ENCODE results near the gene NPAS3. TPM values are rescaled to one million over a fixed set of nuclear protein-coding genes. Genes with fewer than 3 reads are reported as not detected.

Gene NPAS3
- total RNA-seq, 1 donor from 2014 or later, result not detected

GRCh38 chr14:33736979-33737378, 798.3 kb downstream of the NPAS3 start:
- Histone ChIP-seq H4K20me1 (ENCODE audit: low read depth) (no peaks in the 10 kb centered on the region), H3F3A (ENCODE audit: low read depth) (peaks cover 6% of the 10 kb centered on the region), H3K27me3 (no peaks in the 10 kb centered on the region), H3K9me3 (ENCODE audit: low read depth) (no peaks in the 10 kb centered on the region), H3K4me1 (peaks cover 8% of the 10 kb centered on the region), H2AFZ (replicated peaks) (no peak overlapping the region), H3K4me3 (no peak overlapping the region), H3K36me3 (no peaks in the 10 kb centered on the region), H3K79me2 (ENCODE audit: low read depth) (no peaks in the 10 kb centered on the region), H3K27ac (no peak overlapping the region), H3K9ac (no peak overlapping the region), H3K4me2 (no peak overlapping the region)
- Mint-ChIP-seq H3K4me1 (peaks cover 8% of the 10 kb centered on the region), H3K36me3 (peaks cover 9% of the 10 kb centered on the region), H3K27ac (no peak overlapping the region), H3K27me3 (ENCODE audit: insufficient read depth, low read depth) (no peaks in the 10 kb centered on the region), H3K9me3 (no peaks in the 10 kb centered on the region), H3K4me3 (no peak overlapping the region)
- TF ChIP-seq EZH2phosphoT487 (IDR thresholded peaks at IDR 0.05) (no peak), EZH2 (IDR thresholded peaks at IDR 0.05) (no peak), CTCF (IDR thresholded peaks at IDR 0.05) (no peak)
- DNase-seq (ENCODE audit: low spot score), result no peak

DNA sequence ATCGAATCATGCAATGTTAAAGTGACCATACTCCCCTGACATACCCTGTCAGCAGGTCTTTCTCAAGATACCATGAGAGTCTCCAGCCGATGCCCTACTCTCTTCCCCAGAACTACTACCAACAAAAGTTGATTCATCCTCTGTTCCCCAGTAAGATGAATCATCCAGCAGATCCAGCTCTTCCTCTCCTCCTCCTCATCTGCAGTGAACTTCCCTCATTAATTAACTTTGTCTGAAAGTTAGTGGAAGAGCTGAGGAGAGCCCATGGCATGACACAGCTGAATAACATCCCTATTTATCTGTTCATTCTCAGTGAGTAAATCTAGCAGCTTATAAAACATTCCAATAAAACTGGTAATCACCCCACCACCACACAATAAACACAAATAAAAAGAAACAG, 798.8 kb downstream of the NPAS3 start:
- no peak overlapping the region for H2AFZ ChIP-seq (replicated peaks)
- Mint-ChIP-seq H3K27me3 (ENCODE audit: insufficient read depth, low read depth) (no peaks in the 10 kb centered on the region), H3K9me3 (peaks cover under 1% of the 10 kb centered on the region), H3K36me3 (peaks cover 11% of the 10 kb centered on the region), H3K4me1 (peaks cover 8% of the 10 kb centered on the region), H3K4me3 (no peak overlapping the region), H3K27ac (no peak overlapping the region)
- H3K27me3 ChIP-seq, result no peaks in the 10 kb centered on the region
- H3K36me3 ChIP-seq, result no peaks in the 10 kb centered on the region
- H3F3A ChIP-seq (ENCODE audit: low read depth), result peaks cover 6% of the 10 kb centered on the region
- no peaks in the 10 kb centered on the region for H3K79me2 ChIP-seq (ENCODE audit: low read depth)
- H4K20me1 ChIP-seq (ENCODE audit: low read depth), result no peaks in the 10 kb centered on the region
- H3K9ac ChIP-seq, result no peak overlapping the region
- TF ChIP-seq CTCF (IDR thresholded peaks at IDR 0.05) (no peak), EZH2phosphoT487 (IDR thresholded peaks at IDR 0.05) (no peak), EZH2 (IDR thresholded peaks at IDR 0.05) (no peak)
- H3K9me3 ChIP-seq (ENCODE audit: low read depth), result no peaks in the 10 kb centered on the region
- no peak for DNase-seq (ENCODE audit: low spot score)
- peaks cover 8% of the 10 kb centered on the region for H3K4me1 ChIP-seq
- H3K27ac ChIP-seq, result no peak overlapping the region
- H3K4me2 ChIP-seq, result no peak overlapping the region
- H3K4me3 ChIP-seq, result no peak overlapping the region

- no peaks in the 10 kb centered on the region for H3K27me3 ChIP-seq
- no peak overlapping the region for H2AFZ ChIP-seq (replicated peaks)
- no peak overlapping the region for H3K27ac ChIP-seq
- Mint-ChIP-seq H3K9me3 (peaks cover 6% of the 10 kb centered on the region), H3K27me3 (ENCODE audit: insufficient read depth, low read depth) (no peaks in the 10 kb centered on the region), H3K27ac (no peak overlapping the region), H3K36me3 (peaks cover 15% of the 10 kb centered on the region), H3K4me3 (no peak overlapping the region), H3K4me1 (peaks cover 8% of the 10 kb centered on the region)
- H3K4me3 ChIP-seq, result no peak overlapping the region
- no peak overlapping the region for H3K4me2 ChIP-seq
- TF ChIP-seq CTCF (IDR thresholded peaks at IDR 0.05), result no peak
- TF ChIP-seq EZH2 (IDR thresholded peaks at IDR 0.05), result no peak
- no peak for TF ChIP-seq EZH2phosphoT487 (IDR thresholded peaks at IDR 0.05)
- no peaks in the 10 kb centered on the region for H3K79me2 ChIP-seq (ENCODE audit: low read depth)
- H3K4me1 ChIP-seq, result peaks cover 8% of the 10 kb centered on the region
- H3K9me3 ChIP-seq (ENCODE audit: low read depth), result peaks cover under 1% of the 10 kb centered on the region
- peaks cover 6% of the 10 kb centered on the region for H3F3A ChIP-seq (ENCODE audit: low read depth)
- no peak overlapping the region for H3K9ac ChIP-seq
- H4K20me1 ChIP-seq (ENCODE audit: low read depth), result no peaks in the 10 kb centered on the region
- H3K36me3 ChIP-seq, result no peaks in the 10 kb centered on the region
- DNase-seq (ENCODE audit: low spot score), result peak; percentile 38
Measured at GRCh38 chr14:33738029-33738428, 799.4 kb downstream of the NPAS3 start.
